ENCODE results near the gene CNTN1.

CNTN1 gene

DNA sequence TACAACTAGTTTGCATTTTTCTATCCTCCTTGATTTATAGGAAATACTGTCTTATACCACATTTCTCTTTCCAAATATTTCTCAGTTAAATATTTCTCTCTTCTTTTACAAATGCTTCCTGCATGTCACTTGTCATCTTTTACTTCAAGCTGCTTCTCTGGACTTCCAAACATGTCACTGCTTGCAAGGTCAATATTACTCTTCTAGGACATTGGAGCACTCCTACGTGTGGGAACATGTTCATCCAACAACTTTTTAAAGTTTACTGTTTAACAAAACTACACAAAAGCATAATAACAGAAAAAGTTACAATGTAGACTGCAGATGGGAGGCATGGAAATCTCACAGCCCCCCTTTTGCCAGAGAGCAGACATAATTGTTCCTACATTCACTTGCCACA lies 28.5 kb upstream of the CNTN1 start:
- Histone ChIP-seq H3K9ac (ENCODE audit: low read depth, low read length) (no peak overlapping the region), H3K27me3 (ENCODE audit: control insufficient read depth, insufficient read depth, low read length) (no peaks in the 10 kb centered on the region)

GRCh38 chr12:40668099-40668529 lies 24.1 kb upstream of the CNTN1 start:
- H3K4me2 ChIP-seq (ENCODE audit: low read length) = no peak overlapping the region
- H3K27me3 ChIP-seq (ENCODE audit: control insufficient read depth, insufficient read depth, low read length) = no peaks in the 10 kb centered on the region
- no peak overlapping the region for H3K9ac ChIP-seq (ENCODE audit: low read depth, low read length)
- H3K9me3 ChIP-seq (replicated peaks; ENCODE audit: low read length) = no peaks in the 10 kb centered on the region
- no peak overlapping the region for H3K4me3 ChIP-seq (ENCODE audit: low read length)
- H3K36me3 ChIP-seq (ENCODE audit: insufficient read depth, low read length) = no peaks in the 10 kb centered on the region
- H3K4me1 ChIP-seq (ENCODE audit: control insufficient read depth, insufficient read depth, low read length) = no peaks in the 10 kb centered on the region

More for the DNA sequence above, 28.5 kb upstream of the CNTN1 start:
- no peaks in the 10 kb centered on the region for H3K9me3 ChIP-seq (replicated peaks; ENCODE audit: low read length)
- no peak overlapping the region for H3K4me3 ChIP-seq (ENCODE audit: low read length)
- H3K4me1 ChIP-seq (ENCODE audit: control insufficient read depth, insufficient read depth, low read length) = no peaks in the 10 kb centered on the region
- H3K36me3 ChIP-seq (ENCODE audit: insufficient read depth, low read length) = no peaks in the 10 kb centered on the region
- H3K4me2 ChIP-seq (ENCODE audit: low read length) = no peak overlapping the region

DNA sequence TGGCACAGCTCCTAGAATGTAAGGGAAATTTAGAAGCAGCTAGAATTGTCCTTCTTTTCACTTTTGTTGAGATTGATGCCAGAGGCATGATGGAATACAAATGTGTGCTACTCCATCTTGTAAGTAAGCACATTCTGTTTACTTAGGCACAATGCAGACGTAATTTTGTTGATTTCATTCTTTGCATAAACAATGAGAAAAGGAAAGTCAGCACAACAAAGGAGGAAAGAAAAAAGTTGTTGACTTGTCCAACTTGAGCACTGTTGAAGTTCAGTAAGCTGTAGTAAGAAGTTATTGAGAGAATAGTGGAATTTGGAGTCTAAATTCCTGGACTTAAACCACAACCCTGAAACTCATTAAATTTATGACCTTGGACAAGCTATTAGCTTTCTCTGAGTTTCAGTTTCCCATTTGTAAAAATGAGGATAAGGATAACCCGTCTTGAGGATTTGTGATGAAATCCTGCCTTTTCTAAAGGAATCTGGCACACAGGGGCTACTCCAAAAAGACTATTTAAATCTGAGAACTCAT lies 19.4 kb upstream of the CNTN1 start:
- no peak overlapping the region for H3K4me2 ChIP-seq (ENCODE audit: low read length)
- no peaks in the 10 kb centered on the region for H3K36me3 ChIP-seq (ENCODE audit: insufficient read depth, low read length)
- H3K4me1 ChIP-seq (ENCODE audit: control insufficient read depth, insufficient read depth, low read length) = no peaks in the 10 kb centered on the region
- H3K9me3 ChIP-seq (replicated peaks; ENCODE audit: low read length) = no peaks in the 10 kb centered on the region
- no peak overlapping the region for H3K9ac ChIP-seq (ENCODE audit: low read depth, low read length)
- no peaks in the 10 kb centered on the region for H3K27me3 ChIP-seq (ENCODE audit: control insufficient read depth, insufficient read depth, low read length)
- no peak overlapping the region for H3K4me3 ChIP-seq (ENCODE audit: low read length)

DNA sequence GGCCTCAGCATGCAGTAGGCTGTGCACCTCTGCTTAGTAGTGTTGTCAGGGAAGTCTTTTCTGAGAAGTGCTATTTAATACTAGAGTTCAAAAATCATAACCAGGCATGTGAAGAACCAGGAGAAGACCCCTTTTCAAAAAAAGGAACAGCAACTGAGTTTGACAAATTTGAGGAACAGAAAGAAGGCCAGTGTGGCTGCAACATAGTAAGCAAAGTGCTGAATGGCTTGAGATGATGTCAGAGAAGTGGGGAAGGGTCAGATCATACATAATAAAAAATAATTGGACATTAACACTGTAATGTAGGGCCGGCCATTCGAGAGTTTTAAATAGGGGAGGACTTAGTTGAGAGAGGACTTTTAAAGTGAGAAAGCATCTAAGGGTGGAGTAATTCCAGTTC lies 11.1 kb upstream of the CNTN1 start:
- H3K9me3 ChIP-seq (replicated peaks; ENCODE audit: low read length) = no peaks in the 10 kb centered on the region
- no peak overlapping the region for H3K9ac ChIP-seq (ENCODE audit: low read depth, low read length)
- no peaks in the 10 kb centered on the region for H3K27me3 ChIP-seq (ENCODE audit: control insufficient read depth, insufficient read depth, low read length)
- H3K4me3 ChIP-seq (ENCODE audit: low read length) = no peak overlapping the region
- H3K4me1 ChIP-seq (ENCODE audit: control insufficient read depth, insufficient read depth, low read length) = no peaks in the 10 kb centered on the region
- no peaks in the 10 kb centered on the region for H3K36me3 ChIP-seq (ENCODE audit: insufficient read depth, low read length)
- no peak overlapping the region for H3K4me2 ChIP-seq (ENCODE audit: low read length)

- Histone ChIP-seq H3K9me3 (replicated peaks; ENCODE audit: low read length) (no peaks in the 10 kb centered on the region), H3K36me3 (ENCODE audit: insufficient read depth, low read length) (no peaks in the 10 kb centered on the region), H3K9ac (ENCODE audit: low read depth, low read length) (no peak overlapping the region), H3K4me1 (ENCODE audit: control insufficient read depth, insufficient read depth, low read length) (no peaks in the 10 kb centered on the region), H3K27me3 (ENCODE audit: control insufficient read depth, insufficient read depth, low read length) (no peaks in the 10 kb centered on the region), H3K4me2 (ENCODE audit: low read length) (no peak overlapping the region), H3K4me3 (ENCODE audit: low read length) (no peak overlapping the region)
Measured at GRCh38 chr12:40684986-40685385, 7.3 kb upstream of the CNTN1 start.

- Histone ChIP-seq H3K36me3 (ENCODE audit: insufficient read depth, low read length) (no peaks in the 10 kb centered on the region), H3K9ac (ENCODE audit: low read depth, low read length) (no peak overlapping the region), H3K4me2 (ENCODE audit: low read length) (no peak overlapping the region), H3K27me3 (ENCODE audit: control insufficient read depth, insufficient read depth, low read length) (peaks cover 6% of the 10 kb centered on the region), H3K4me1 (ENCODE audit: control insufficient read depth, insufficient read depth, low read length) (no peaks in the 10 kb centered on the region), H3K9me3 (replicated peaks; ENCODE audit: low read length) (no peaks in the 10 kb centered on the region), H3K4me3 (ENCODE audit: low read length) (no peak overlapping the region)
Measured at GRCh38 chr12:40688085-40688725, 4.0 kb upstream of the CNTN1 start.

GRCh38 chr12:40689576-40689975 lies 2.7 kb upstream of the CNTN1 start:
- Histone ChIP-seq H3K27me3 (ENCODE audit: control insufficient read depth, insufficient read depth, low read length) (peaks cover 8% of the 10 kb centered on the region), H3K4me2 (ENCODE audit: low read length) (no peak overlapping the region), H3K36me3 (ENCODE audit: insufficient read depth, low read length) (no peaks in the 10 kb centered on the region), H3K4me3 (ENCODE audit: low read length) (no peak overlapping the region), H3K9me3 (replicated peaks; ENCODE audit: low read length) (no peaks in the 10 kb centered on the region), H3K9ac (ENCODE audit: low read depth, low read length) (no peak overlapping the region), H3K4me1 (ENCODE audit: control insufficient read depth, insufficient read depth, low read length) (no peaks in the 10 kb centered on the region)

DNA sequence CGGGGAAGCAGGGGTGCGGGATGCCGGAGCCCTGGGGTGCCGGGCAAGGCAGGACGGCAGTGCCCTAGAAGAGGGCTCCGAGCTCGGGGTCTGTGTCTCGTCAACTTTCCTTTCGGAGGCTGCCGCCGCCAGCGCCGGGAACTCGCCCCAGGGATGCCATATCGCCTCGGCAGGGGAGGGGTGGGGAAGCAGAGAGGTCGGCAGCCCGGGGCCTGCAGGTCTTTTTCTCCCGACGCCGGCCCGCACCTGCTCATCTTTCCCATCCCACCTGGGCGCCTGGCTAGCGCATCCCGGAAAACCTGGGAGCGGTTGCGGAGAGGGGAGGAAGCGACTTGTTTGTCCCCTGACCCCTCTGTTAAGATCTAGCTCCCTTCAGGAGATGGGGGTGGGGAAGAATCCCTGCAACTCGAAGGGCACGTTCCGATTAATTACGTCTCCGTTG lies 547 bp downstream of the CNTN1 start:
- H3K4me3 ChIP-seq (ENCODE audit: low read length) = no peak overlapping the region
- peak overlapping the region; percentile 24 for H3K4me2 ChIP-seq (ENCODE audit: low read length)
- H3K9ac ChIP-seq (ENCODE audit: low read depth, low read length) = no peak overlapping the region
- no peaks in the 10 kb centered on the region for H3K9me3 ChIP-seq (replicated peaks; ENCODE audit: low read length)
- H3K4me1 ChIP-seq (ENCODE audit: control insufficient read depth, insufficient read depth, low read length) = no peaks in the 10 kb centered on the region
- H3K36me3 ChIP-seq (ENCODE audit: insufficient read depth, low read length) = no peaks in the 10 kb centered on the region
- H3K27me3 ChIP-seq (ENCODE audit: control insufficient read depth, insufficient read depth, low read length) = peaks cover 8% of the 10 kb centered on the region

- Histone ChIP-seq H3K4me2 (ENCODE audit: low read length) (no peak overlapping the region), H3K4me3 (ENCODE audit: low read length) (no peak overlapping the region), H3K36me3 (ENCODE audit: insufficient read depth, low read length) (no peaks in the 10 kb centered on the region), H3K9ac (ENCODE audit: low read depth, low read length) (no peak overlapping the region), H3K4me1 (ENCODE audit: control insufficient read depth, insufficient read depth, low read length) (no peaks in the 10 kb centered on the region), H3K9me3 (replicated peaks; ENCODE audit: low read length) (no peaks in the 10 kb centered on the region), H3K27me3 (ENCODE audit: control insufficient read depth, insufficient read depth, low read length) (peaks cover 8% of the 10 kb centered on the region)
Measured at GRCh38 chr12:40693207-40693821, 1.1 kb downstream of the CNTN1 start.

GRCh38 chr12:40697566-40698259 lies 5.5 kb downstream of the CNTN1 start:
- H3K4me1 ChIP-seq (ENCODE audit: control insufficient read depth, insufficient read depth, low read length) = no peaks in the 10 kb centered on the region
- no peak overlapping the region for H3K4me3 ChIP-seq (ENCODE audit: low read length)
- no peaks in the 10 kb centered on the region for H3K36me3 ChIP-seq (ENCODE audit: insufficient read depth, low read length)
- peaks cover 7% of the 10 kb centered on the region for H3K27me3 ChIP-seq (ENCODE audit: control insufficient read depth, insufficient read depth, low read length)
- no peaks in the 10 kb centered on the region for H3K9me3 ChIP-seq (replicated peaks; ENCODE audit: low read length)
- no peak overlapping the region for H3K4me2 ChIP-seq (ENCODE audit: low read length)
- H3K9ac ChIP-seq (ENCODE audit: low read depth, low read length) = no peak overlapping the region

GRCh38 chr12:40701756-40702155 lies 9.5 kb downstream of the CNTN1 start:
- Histone ChIP-seq H3K9ac (ENCODE audit: low read depth, low read length) (no peak overlapping the region), H3K4me1 (ENCODE audit: control insufficient read depth, insufficient read depth, low read length) (no peaks in the 10 kb centered on the region), H3K27me3 (ENCODE audit: control insufficient read depth, insufficient read depth, low read length) (no peaks in the 10 kb centered on the region), H3K9me3 (replicated peaks; ENCODE audit: low read length) (no peaks in the 10 kb centered on the region), H3K4me2 (ENCODE audit: low read length) (no peak overlapping the region), H3K4me3 (ENCODE audit: low read length) (no peak overlapping the region), H3K36me3 (ENCODE audit: insufficient read depth, low read length) (no peaks in the 10 kb centered on the region)
